ENCODE measurements around the gene HELT. TPM values are rescaled to one million over a fixed set of nuclear protein-coding genes. Genes with fewer than 3 reads are reported as not detected.

The HELT gene
- 1.0 TPM for total RNA-seq

GRCh38 chr4:185017964-185018772 lies at the start of gene HELT:
Gene HELT (plus strand): TSS chr4:185018490. CDS start chr4:185018929, 439 bp downstream.

Other genes starting within 250 kb of the HELT start
- gene ACSL1, start 192.5 kb upstream of the HELT start, total RNA-seq, result 51.8 TPM
- 36.1 TPM for gene SLC25A4, start 124.8 kb downstream of the HELT start, total RNA-seq
- 52.4 TPM for gene CFAP97, start 185.5 kb downstream of the HELT start, total RNA-seq
- gene SNX25, start 191.1 kb downstream of the HELT start, total RNA-seq, result 56.1 TPM